ENCODE data around the gene CARD11.

DNA sequence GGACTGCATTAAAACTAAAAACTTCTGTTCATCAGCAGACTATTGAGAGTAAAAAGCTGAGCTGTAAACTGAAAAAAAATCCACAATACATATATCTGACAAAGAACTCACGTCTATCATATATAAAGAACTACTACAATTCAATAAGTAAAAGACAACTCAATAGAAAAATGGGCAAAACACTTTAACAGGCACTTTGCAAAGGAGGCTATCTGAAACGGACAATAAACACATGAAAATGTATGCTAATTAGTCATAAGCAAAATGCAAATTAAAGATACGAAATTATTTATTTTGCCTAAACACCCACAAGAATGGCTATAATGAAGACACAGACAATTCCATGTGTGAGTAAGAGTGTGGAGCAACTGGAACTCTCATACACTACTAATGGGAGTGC, 18.1 kb downstream of the CARD11 start:
- TF ChIP-seq TOX (CRISPR knock-in tag; IDR thresholded peaks at IDR 0.05; ENCODE audit: borderline replicate concordance), result no peak
- no peak for TF ChIP-seq RARB (CRISPR knock-in tag; IDR thresholded peaks at IDR 0.05)
- no peak for TF ChIP-seq ZNF70 (CRISPR knock-in tag; IDR thresholded peaks at IDR 0.05)
- no peak for TF ChIP-seq CSDC2 (CRISPR knock-in tag; IDR thresholded peaks at IDR 0.05)
- no peak for TF ChIP-seq ISL1 (CRISPR knock-in tag; IDR thresholded peaks at IDR 0.05)
- TF ChIP-seq, protein P1, sequence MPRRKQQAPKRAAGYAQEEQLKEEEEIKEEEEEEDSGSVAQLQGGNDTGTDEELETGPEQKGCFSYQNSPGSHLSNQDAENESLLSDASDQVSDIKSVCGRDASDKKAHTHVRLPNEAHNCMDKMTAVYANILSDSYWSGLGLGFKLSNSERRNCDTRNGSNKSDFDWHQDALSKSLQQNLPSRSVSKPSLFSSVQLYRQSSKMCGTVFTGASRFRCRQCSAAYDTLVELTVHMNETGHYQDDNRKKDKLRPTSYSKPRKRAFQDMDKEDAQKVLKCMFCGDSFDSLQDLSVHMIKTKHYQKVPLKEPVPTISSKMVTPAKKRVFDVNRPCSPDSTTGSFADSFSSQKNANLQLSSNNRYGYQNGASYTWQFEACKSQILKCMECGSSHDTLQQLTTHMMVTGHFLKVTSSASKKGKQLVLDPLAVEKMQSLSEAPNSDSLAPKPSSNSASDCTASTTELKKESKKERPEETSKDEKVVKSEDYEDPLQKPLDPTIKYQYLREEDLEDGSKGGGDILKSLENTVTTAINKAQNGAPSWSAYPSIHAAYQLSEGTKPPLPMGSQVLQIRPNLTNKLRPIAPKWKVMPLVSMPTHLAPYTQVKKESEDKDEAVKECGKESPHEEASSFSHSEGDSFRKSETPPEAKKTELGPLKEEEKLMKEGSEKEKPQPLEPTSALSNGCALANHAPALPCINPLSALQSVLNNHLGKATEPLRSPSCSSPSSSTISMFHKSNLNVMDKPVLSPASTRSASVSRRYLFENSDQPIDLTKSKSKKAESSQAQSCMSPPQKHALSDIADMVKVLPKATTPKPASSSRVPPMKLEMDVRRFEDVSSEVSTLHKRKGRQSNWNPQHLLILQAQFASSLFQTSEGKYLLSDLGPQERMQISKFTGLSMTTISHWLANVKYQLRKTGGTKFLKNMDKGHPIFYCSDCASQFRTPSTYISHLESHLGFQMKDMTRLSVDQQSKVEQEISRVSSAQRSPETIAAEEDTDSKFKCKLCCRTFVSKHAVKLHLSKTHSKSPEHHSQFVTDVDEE (CRISPR knock-in tag; IDR thresholded peaks at IDR 0.05), result no peak
- no peak for TF ChIP-seq ZFP30 (CRISPR knock-in tag; IDR thresholded peaks at IDR 0.05)
- TF ChIP-seq GLIS3 (CRISPR knock-in tag; IDR thresholded peaks at IDR 0.05), result no peak
- no peak for TF ChIP-seq PPARA (CRISPR knock-in tag; IDR thresholded peaks at IDR 0.05; ENCODE audit: borderline replicate concordance)

Data from SK-N-SH treated with all-trans-retinoic acid at 6 μM for 48 hours (cell line).